NB4 (cell line): ENCODE results near the gene TMEM42.

Source experiments
- MYC ChIP-seq: IDR thresholded peaks from 2 replicates; pipeline ENCODE4 v1.6.1; 2011; ENCODE audit warnings: low read depth, low read length
- POLR2A ChIP-seq: IDR thresholded peaks from 2 replicates; pipeline ENCODE4 v1.6.1; 2011; ENCODE audit warnings: mild to moderate bottlenecking; ENCODE audit not compliant: insufficient read length; ENCODE audit errors: extremely low read depth
- TF ChIP-seq, protein P1 (sequence below): IDR thresholded peaks from one replicate; pipeline ENCODE4 v1.5.1; 2012; ENCODE audit warnings: low read depth, low read length

DNA sequence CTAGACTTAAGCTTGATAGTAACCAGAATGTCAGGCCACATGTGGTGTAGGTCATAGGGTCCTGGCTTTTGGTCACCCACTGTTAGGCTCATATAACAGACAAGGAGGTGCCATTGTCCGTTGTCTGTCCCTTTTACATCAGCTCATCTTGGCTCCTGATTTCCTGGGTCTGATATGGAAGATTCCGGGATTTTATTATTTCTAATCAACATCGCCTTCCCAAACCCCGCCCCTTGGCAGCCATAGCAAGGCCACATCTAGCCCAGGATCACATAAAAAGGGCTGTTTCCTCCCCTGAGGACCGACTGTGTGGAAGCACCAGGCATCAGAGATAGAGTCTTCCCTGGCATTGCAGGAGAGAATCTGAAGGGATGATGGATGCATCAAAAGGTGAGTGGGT is 12.6 kb downstream of the TMEM42 start, which contains the start of gene TGM4:
- TF ChIP-seq POLR2A (no peak), MYC (no peak)
- TF ChIP-seq, protein P1, sequence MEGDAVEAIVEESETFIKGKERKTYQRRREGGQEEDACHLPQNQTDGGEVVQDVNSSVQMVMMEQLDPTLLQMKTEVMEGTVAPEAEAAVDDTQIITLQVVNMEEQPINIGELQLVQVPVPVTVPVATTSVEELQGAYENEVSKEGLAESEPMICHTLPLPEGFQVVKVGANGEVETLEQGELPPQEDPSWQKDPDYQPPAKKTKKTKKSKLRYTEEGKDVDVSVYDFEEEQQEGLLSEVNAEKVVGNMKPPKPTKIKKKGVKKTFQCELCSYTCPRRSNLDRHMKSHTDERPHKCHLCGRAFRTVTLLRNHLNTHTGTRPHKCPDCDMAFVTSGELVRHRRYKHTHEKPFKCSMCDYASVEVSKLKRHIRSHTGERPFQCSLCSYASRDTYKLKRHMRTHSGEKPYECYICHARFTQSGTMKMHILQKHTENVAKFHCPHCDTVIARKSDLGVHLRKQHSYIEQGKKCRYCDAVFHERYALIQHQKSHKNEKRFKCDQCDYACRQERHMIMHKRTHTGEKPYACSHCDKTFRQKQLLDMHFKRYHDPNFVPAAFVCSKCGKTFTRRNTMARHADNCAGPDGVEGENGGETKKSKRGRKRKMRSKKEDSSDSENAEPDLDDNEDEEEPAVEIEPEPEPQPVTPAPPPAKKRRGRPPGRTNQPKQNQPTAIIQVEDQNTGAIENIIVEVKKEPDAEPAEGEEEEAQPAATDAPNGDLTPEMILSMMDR = no peak
